Peyer's patch (tissue), 4 donors: ENCODE measurements around the gene STAT4. TPM values are rescaled to one million over a fixed set of nuclear protein-coding genes. Genes with fewer than 3 reads are reported as not detected.

Experiments used
- DNase-seq, 3 donors: peaks; one replicate each; pipeline ENCODE4 v3.0.0-alpha.2; 2017 to 2019
- H3K27ac ChIP-seq, 4 donors: fragments of 200-600 bp; sonication (generic); one replicate each; pipeline ENCODE4 v1.5.1; 2016 to 2019
- H3K27me3 ChIP-seq, 2 donors: fragments of 200-600 bp; sonication (generic); one replicate each; pipeline ENCODE4 v1.5.1; 2019
- H3K36me3 ChIP-seq, 3 donors: fragments of 200-600 bp; sonication (generic); one replicate each; pipeline ENCODE4 v1.5.1; 2016 to 2019
- H3K4me1 ChIP-seq, 4 donors: fragments of 200-600 bp; sonication (generic); one replicate each; pipeline ENCODE4 v1.5.1; 2016 to 2019
- H3K4me3 ChIP-seq, 4 donors: fragments of 200-600 bp; sonication (generic); 1 replicate in 3 of 4; 2 replicates in 1 of 4; pipeline ENCODE4 v1.5.1; 2016 to 2019; ENCODE audit warnings: mild to moderate bottlenecking in 1 of 4
- H3K9me3 ChIP-seq, 4 donors: fragments of 200-600 bp; sonication (generic); one replicate each; pipeline ENCODE4 v1.5.1; 2016 to 2019; ENCODE audit warnings: mild to moderate bottlenecking in 1 of 4
- POLR2A ChIP-seq, 2 donors: fragments of 450-650 bp; IDR thresholded peaks; one replicate each; pipeline ENCODE4 v1.5.1; 2017; ENCODE audit warnings: antibody characterized with exemption in 2 of 2, mild to moderate bottlenecking in 2 of 2, moderate library complexity in 2 of 2
- total RNA-seq, 4 donors: library from RNA; depleted of rRNA; stranded (reverse); fragments of >200 nt; gene quantifications; one replicate each; pipeline ENCODE4 v1.1.0, GENCODE V29; 2016
- TF ChIP-seq, protein P1 (sequence below), 6 experiments: fragments of 450-650 bp in 4 of 6; fragments of 200-600 bp in 2 of 6; sonication (generic) in 1 of 6; IDR thresholded peaks; one replicate each; pipeline ENCODE4 v1.5.1; 2017 to 2019; ENCODE audit warnings: antibody characterized with exemption in 6 of 6, mild to moderate bottlenecking in 3 of 6, moderate library complexity in 1 of 6

Gene STAT4
- total RNA-seq, 4 donors from 2014 or later: 5.0 to 18.2 (median 5.9) TPM

DNA sequence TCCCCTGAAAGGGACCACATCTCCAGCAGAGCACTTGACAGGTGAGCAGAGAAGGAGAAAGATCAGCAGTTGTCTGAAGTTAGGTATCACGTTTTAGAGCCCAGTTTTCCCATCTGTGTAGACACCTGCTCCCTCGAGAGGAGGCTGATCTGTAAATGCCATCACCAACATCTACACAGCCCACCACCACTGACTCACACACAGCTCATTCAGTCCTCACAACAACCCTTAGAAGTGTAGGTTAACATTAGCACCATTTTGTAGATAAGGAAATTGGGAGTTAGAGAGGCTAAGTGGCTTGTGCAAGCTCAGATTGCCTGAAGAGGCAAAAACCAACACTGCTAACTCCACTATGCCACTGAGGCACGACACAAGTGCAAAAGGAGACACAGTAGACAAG, 99.6 kb downstream of the STAT4 start:
- no peak for DNase-seq
- Histone ChIP-seq H3K9me3 (no peaks in the 10 kb centered on the region), H3K27me3 (no peaks in the 10 kb centered on the region), H3K4me3 (no peak overlapping the region), H3K27ac (no peak overlapping the region), H3K4me1 (peaks cover 0 to 8% (median 0%) of the 10 kb centered on the region in 4 donors), H3K36me3 (no peaks in the 10 kb centered on the region)
- TF ChIP-seq, protein P1, sequence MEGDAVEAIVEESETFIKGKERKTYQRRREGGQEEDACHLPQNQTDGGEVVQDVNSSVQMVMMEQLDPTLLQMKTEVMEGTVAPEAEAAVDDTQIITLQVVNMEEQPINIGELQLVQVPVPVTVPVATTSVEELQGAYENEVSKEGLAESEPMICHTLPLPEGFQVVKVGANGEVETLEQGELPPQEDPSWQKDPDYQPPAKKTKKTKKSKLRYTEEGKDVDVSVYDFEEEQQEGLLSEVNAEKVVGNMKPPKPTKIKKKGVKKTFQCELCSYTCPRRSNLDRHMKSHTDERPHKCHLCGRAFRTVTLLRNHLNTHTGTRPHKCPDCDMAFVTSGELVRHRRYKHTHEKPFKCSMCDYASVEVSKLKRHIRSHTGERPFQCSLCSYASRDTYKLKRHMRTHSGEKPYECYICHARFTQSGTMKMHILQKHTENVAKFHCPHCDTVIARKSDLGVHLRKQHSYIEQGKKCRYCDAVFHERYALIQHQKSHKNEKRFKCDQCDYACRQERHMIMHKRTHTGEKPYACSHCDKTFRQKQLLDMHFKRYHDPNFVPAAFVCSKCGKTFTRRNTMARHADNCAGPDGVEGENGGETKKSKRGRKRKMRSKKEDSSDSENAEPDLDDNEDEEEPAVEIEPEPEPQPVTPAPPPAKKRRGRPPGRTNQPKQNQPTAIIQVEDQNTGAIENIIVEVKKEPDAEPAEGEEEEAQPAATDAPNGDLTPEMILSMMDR (IDR thresholded peaks at IDR 0.05): no peak
- TF ChIP-seq POLR2A (IDR thresholded peaks at IDR 0.05): no peak

DNA sequence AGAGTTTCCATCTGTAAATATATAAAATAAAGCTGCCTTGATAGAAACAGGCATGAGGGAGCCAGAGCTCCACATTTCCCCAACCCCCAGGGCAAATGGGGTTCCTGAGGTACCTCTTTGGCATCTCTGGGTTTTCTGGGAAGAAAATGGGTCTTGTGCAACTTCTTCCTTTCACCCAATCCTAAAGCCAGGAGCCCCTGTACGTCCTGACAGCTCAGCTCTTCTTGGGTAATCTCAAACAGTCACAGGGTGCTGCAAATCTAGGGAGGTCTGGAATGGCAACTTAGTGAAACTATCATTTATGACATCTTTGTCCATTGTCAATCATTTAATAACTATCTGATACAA, 100.2 kb downstream of the STAT4 start:
- DNase-seq: no peak
- H3K9me3 ChIP-seq: no peaks in the 10 kb centered on the region
- peaks cover 0 to 8% (median 0%) of the 10 kb centered on the region in 4 donors for H3K4me1 ChIP-seq
- H3K4me3 ChIP-seq: no peak overlapping the region
- H3K36me3 ChIP-seq: no peaks in the 10 kb centered on the region
- H3K27ac ChIP-seq: no peak overlapping the region
- no peaks in the 10 kb centered on the region for H3K27me3 ChIP-seq
- TF ChIP-seq, protein P1 (IDR thresholded peaks at IDR 0.05): no peak
- no peak for TF ChIP-seq POLR2A (IDR thresholded peaks at IDR 0.05)

DNA sequence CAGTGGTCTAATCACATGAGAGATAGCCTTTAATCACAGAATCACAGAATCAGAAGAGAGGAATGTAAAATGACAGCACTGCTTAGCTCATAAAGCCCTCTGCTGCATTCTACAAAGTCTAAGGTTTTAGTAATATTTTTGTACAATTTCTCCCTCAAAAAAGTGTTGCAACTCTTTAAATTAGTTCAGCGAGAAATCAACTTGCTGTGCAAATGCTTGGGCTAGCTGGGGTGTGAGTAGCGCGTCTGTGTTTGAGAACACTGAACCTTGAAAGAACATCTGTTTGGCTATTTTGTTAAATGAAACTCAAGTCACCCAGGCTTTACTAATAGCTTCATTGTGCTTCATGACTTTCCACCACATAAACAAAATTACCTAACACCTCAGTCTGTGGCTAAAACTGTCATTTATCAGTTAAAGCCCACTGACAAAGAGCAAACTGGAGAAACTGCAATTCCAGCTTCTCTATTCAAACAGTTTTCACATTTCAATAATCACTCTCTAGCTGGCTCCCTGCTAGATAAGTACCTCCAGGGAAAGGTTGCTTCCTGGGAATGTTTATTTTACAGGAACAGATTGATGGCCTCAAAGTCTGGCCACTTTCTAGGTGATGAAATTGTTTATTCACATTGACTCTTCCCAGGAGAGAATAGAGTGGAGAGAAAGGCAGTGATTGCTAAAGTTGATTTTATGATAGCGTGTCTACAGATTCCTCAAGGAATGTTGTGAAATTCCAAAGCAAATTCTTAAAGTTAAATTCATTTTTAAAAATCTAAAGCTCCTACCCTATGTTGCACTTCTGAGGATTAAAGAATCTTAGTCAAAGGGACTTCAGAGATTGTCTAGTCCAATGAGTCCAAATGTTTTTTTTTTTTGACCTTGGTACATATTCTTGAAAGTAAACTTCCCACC, 100.8 kb downstream of the STAT4 start:
- Histone ChIP-seq H3K9me3 (no peaks in the 10 kb centered on the region), H3K27me3 (no peaks in the 10 kb centered on the region), H3K27ac (no peak overlapping the region), H3K4me3 (no peak overlapping the region), H3K36me3 (no peaks in the 10 kb centered on the region), H3K4me1 (peaks cover 0 to 8% (median 0%) of the 10 kb centered on the region in 4 donors)
- no peak for TF ChIP-seq POLR2A (IDR thresholded peaks at IDR 0.05)
- TF ChIP-seq, protein P1 (IDR thresholded peaks at IDR 0.05): no peak
- no peak for DNase-seq

DNA sequence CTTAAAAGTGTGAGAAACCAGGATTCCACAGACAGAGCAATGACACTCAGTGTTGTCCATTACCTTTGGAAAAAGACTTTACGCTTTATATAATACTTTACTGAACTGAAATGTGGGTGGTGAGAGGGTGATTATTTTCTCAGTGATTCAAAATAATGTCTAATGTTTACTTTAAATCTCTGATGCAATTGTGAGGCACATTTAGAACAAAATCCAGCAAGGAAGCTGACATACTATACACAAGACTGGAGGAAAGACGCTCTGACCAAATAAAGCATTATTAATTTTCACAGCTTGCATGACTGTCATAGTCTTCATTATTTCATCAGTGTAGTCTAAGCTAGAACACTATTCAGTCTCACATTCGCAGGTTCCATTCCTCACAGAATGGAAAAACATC, 102.7 kb downstream of the STAT4 start:
- no peak for TF ChIP-seq POLR2A (IDR thresholded peaks at IDR 0.05)
- TF ChIP-seq, protein P1 (IDR thresholded peaks at IDR 0.05): no peak
- no peak for DNase-seq

DNA sequence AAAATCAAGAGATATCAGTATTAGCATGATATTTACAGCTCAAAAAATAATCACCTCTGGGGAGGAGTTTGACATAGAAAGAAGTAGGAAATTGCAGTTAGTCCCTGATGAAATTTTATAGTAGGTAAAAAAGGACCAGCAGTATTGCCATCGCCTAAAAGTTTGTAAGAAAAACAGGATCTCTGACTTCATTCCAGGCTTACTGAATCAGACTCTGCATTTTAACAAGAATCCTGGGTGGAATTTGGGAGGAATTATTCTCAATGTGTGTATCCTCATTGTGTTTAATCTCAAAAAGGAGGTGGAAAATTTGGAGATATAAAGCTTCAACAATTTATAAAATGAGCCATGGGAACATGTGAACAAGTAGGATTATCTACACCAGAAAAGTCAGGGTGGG, 105.7 kb downstream of the STAT4 start:
- no peak for TF ChIP-seq POLR2A (IDR thresholded peaks at IDR 0.05)
- TF ChIP-seq, protein P1 (IDR thresholded peaks at IDR 0.05): no peak
- no peak for DNase-seq
- Histone ChIP-seq H3K27ac (no peak overlapping the region), H3K9me3 (no peaks in the 10 kb centered on the region), H3K4me1 (no peaks in the 10 kb centered on the region), H3K27me3 (no peaks in the 10 kb centered on the region), H3K4me3 (no peak overlapping the region), H3K36me3 (no peaks in the 10 kb centered on the region)

More for the DNA sequence above, 102.7 kb downstream of the STAT4 start:
- no peaks in the 10 kb centered on the region for H3K36me3 ChIP-seq
- H3K27ac ChIP-seq: no peak overlapping the region
- peaks cover 0 to 8% (median 0%) of the 10 kb centered on the region in 4 donors for H3K4me1 ChIP-seq
- H3K4me3 ChIP-seq: no peak overlapping the region
- H3K9me3 ChIP-seq: no peaks in the 10 kb centered on the region
- H3K27me3 ChIP-seq: no peaks in the 10 kb centered on the region
